Epithelial cell of esophagus (primary cell): ENCODE results near the gene FAF1.

ENCODE experiments used
- DNase-seq: peaks from one replicate; pipeline ENCODE4 v3.0.0; 2010; ENCODE audit warnings: low read depth
- H3K4me3 ChIP-seq: 2 replicates; pipeline ENCODE4 v1.5.1; 2011; ENCODE audit warnings: mild to moderate bottlenecking, low read length, control low read depth
- TF ChIP-seq, protein P1 (sequence below): IDR thresholded peaks from 2 replicates; pipeline ENCODE4 v1.5.1; 2011; ENCODE audit warnings: low read depth, mild to moderate bottlenecking, low read length, control low read depth, inconsistent platforms; ENCODE audit not compliant: insufficient read depth; ENCODE audit errors: missing control alignments

Gene FAF1

DNA sequence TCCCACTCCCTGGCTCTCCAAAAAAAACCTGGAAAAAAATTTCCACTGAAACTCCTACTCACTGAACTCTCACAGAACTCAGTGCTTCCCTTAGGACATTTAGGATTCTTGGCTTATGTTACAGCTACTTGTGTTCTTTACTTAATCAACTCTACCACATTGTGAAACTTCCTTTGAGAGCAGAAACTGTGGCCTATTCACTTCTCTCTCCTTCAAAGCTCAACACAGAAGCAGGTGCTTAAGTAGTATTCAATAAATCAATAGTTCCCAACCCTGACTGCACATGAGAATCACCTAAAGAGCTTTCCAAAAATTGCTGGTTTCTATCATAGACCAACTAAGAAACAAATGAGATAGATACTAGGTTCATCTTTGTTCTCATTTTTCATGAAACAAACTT is 468.9 kb downstream of the FAF1 start:
- TF ChIP-seq, protein P1, sequence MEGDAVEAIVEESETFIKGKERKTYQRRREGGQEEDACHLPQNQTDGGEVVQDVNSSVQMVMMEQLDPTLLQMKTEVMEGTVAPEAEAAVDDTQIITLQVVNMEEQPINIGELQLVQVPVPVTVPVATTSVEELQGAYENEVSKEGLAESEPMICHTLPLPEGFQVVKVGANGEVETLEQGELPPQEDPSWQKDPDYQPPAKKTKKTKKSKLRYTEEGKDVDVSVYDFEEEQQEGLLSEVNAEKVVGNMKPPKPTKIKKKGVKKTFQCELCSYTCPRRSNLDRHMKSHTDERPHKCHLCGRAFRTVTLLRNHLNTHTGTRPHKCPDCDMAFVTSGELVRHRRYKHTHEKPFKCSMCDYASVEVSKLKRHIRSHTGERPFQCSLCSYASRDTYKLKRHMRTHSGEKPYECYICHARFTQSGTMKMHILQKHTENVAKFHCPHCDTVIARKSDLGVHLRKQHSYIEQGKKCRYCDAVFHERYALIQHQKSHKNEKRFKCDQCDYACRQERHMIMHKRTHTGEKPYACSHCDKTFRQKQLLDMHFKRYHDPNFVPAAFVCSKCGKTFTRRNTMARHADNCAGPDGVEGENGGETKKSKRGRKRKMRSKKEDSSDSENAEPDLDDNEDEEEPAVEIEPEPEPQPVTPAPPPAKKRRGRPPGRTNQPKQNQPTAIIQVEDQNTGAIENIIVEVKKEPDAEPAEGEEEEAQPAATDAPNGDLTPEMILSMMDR, result no peak
- H3K4me3 ChIP-seq, result no peak overlapping the region
- no peak for DNase-seq

DNA sequence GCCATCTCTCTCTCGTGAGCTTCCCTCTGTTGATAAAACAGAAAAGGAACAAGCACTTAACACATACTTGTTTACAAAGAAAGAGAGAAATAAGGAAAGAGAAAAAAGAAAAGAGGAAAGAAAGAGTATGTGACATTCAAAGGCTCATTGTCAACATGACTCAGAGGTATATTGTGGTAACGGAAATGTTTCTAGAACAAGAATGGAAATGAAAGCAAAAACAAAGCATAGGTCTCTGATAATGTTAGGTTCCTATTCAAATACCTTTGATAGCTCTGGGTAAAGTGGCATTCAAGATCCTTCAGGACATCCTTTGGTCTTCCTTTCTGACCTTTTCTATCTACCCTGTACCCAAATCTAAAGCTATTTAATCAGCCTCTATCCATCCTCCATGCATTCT is 469.4 kb downstream of the FAF1 start:
- H3K4me3 ChIP-seq, result no peak overlapping the region
- TF ChIP-seq, protein P1, result no peak
- DNase-seq, result no peak

DNA sequence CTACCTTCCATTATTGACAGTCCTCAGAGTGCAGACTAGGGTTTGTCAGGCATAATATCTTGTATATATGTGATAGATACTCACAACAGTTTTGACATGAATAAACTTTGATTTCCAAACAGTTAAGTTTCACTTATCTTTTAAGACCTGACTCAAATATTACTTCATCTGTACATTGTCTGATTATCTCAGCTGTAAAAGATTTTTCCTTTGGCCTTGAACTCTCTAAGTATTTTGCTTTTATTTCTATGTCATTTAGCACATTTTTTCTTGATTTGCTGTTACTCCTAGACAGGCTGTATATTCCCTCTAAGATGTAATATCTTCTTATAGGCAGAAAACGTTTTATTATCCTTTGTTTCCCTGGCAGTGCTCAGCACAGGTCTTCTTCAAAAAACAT is 471.2 kb downstream of the FAF1 start:
- TF ChIP-seq, protein P1, result no peak
- no peak overlapping the region for H3K4me3 ChIP-seq
- DNase-seq, result no peak

DNA sequence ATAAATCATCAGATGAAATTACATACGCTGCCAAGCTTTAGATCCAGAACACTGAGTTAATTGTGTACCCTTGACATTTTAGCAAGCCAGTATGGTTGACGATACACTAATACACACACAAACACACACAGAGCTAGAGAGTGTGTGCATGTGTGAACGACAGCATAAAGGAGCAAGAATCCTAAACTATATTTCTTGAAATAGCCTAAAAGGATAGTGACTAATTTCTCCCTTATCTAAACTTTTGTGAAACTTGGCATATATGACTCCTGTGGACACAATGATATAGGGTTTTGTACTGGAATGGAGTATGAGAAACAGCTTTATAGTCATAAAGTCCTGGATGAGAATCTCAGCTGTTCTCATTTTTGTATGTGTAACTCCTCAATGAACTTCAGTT is 471.7 kb downstream of the FAF1 start:
- no peak overlapping the region for H3K4me3 ChIP-seq
- no peak for DNase-seq
- TF ChIP-seq, protein P1, result no peak

DNA sequence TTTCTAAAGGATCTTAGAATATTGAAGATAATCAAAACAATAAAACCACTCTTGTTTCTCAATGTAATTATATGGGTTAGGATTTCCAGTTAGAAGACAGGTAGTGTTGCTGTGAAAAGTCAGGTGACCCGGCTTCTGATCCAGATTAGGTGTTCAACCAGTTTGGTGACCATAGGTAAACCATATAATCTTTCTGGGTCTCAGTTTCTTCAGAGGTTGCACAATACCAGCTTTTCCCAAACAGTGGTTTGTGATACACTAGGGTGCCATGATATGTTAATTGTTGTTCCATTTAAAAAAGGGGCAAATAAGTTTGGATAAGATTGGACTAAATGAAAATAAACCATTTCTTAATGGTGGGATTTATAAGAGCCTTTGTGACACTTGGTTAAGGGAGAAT is 472.3 kb downstream of the FAF1 start:
- TF ChIP-seq, protein P1, result no peak
- peak; percentile 27 for DNase-seq
- no peak overlapping the region for H3K4me3 ChIP-seq

DNA sequence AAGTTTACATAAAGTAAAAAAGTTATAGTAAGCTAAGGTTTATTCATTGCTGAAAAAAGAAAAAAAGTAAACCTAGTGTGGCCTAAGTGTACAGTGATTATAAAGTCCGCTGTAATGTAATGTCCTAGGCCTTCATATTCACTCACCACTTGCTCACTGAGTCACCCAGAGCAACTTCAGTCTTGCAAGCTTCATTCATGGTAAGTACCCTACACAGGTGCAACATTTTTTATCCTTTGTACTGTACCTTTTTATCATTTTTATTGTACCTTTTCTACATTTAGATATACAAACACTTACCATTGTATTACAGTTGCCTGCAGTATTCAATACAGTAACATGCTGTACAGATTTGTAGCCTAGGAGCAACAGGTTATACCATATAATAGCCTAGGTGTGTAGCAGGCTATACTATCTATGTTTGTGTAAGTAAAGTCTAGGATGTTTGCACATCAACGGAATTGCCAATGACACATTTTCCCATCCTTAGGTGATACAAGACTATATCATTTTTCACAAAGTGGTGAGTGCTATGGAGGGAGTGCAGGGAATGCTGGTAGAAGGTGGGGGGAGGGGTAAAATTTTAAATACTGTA is 478.8 kb downstream of the FAF1 start:
- DNase-seq, result peak; percentile 2
- TF ChIP-seq, protein P1, result no peak
- H3K4me3 ChIP-seq, result no peak overlapping the region

DNA sequence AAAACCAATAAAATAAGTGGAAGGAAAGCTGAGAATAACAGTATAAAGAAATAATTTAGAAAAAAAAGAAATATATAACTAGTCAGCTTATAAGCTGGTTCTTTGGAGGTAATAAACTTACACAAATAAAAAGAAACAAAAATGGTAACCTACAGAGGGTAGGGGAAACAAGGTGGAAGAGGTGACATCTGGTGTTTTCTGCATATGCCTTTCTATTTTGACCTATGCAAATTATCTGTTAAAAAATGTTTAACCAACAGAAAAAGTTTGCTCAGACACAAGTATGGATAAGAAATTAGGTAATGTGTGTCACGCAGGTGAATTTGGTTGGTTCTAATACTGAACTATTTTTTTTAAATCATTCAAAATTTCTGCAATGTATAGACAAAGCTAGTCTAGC is 483.3 kb downstream of the FAF1 start:
- DNase-seq, result no peak
- TF ChIP-seq, protein P1, result no peak
- H3K4me3 ChIP-seq, result no peak overlapping the region
